ENCODE results near the gene ILF3. TPM values are rescaled to one million over a fixed set of nuclear protein-coding genes. Genes with fewer than 3 reads are reported as not detected.
A peak's percentile ranks its signal among the peaks of the same experiment; 100 is the strongest.

ILF3 gene
- total RNA-seq, 4 donors from 2014 or later, result 122 to 232 (median 159) TPM

- Histone ChIP-seq H3K4me3 (replicated peaks in 1 of 3) (no peak overlapping the region), H3K27ac (no peak overlapping the region), H3K4me1 (peaks cover 4 to 13% of the 10 kb centered on the region in 2 donors), H3K9me3 (no peaks in the 10 kb centered on the region), H3K27me3 (no peaks in the 10 kb centered on the region), H3K36me3 (peaks cover 0 to 18% of the 10 kb centered on the region in 2 donors)
- intact Hi-C loops (cut with DNase I), result no loop called here
- TF ChIP-seq POLR2A (IDR thresholded peaks at IDR 0.05), result no peak
- TF ChIP-seq CTCF (IDR thresholded peaks at IDR 0.05), result no peak
- 16 to 19% methylated on average over 48 to 54 of the region's 59 CpGs for WGBS, 2 donors
- DNase-seq, result peak; percentile 93
Observed at GRCh38 chr19:10695401-10696398, 41.6 kb downstream of the ILF3 start.

DNA sequence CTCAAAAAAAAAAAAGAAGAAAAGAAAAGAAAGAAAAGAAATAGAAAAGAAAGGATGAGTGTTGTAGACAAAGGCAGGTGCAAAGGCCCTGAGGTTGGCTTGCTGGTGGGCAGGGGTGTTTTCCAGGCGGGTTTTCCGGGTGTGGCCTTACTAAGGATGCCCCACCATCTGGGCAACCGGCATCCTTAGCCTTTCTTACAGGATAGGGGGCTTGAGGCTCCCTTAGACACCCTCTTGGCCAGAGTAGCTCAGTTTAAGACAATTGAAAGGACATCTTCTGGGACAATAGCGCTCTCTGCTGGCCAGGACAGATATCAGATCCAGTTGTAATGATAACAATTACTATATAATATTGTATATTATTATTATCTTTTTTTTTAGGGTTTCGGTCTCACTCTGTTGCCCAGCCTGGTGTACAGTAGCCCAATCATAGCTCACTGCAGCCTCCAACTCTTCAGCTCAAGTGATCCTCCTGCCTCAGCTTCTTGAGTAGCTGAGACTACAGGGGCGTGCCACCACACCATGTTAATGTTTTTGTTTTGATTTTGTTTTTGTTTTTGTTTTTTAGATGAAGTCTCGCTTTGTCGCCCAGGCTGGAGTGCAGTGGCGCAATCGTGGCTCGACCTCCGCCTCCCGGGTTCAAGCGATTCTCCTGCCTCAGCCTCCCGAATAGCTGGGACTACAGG, 45.6 kb downstream of the ILF3 start:
- peak; percentile 47 to 60 for DNase-seq
- TF ChIP-seq POLR2A (IDR thresholded peaks at IDR 0.05) (no peak), CTCF (IDR thresholded peaks at IDR 0.05) (peak in 4 of 6 experiments; percentile 37 to 65 (median 50))
- intact Hi-C loops (cut with DNase I), result no loop called here
- 35 to 40% methylated on average over 15 of the region's 15 CpGs for WGBS, 2 donors
- peaks cover 10 to 23% of the 10 kb centered on the region in 2 donors for H3K4me1 ChIP-seq
- H3K27me3 ChIP-seq, result no peaks in the 10 kb centered on the region
- no peaks in the 10 kb centered on the region for H3K9me3 ChIP-seq
- H3K4me3 ChIP-seq (replicated peaks in 1 of 3), result no peak overlapping the region
- no peaks in the 10 kb centered on the region for H3K36me3 ChIP-seq
- H3K27ac ChIP-seq, result no peak overlapping the region

- H3K4me3 ChIP-seq (replicated peaks in 1 of 3), result peak overlapping the region; percentile 65 to 85 (median 84)
- no peak for DNase-seq
- TF ChIP-seq POLR2A (IDR thresholded peaks at IDR 0.05) (no peak), CTCF (IDR thresholded peaks at IDR 0.05) (no peak)
- 13 to 16% methylated on average over 15 to 23 of the region's 24 CpGs for WGBS, 2 donors
- no peak overlapping the region for H3K27ac ChIP-seq
- H3K4me1 ChIP-seq, result peaks cover 6 to 20% of the 10 kb centered on the region in 2 donors
- H3K27me3 ChIP-seq, result no peaks in the 10 kb centered on the region
- no peaks in the 10 kb centered on the region for H3K9me3 ChIP-seq
- intact Hi-C loops (cut with DNase I), result no loop called here
- H3K36me3 ChIP-seq, result no peaks in the 10 kb centered on the region
Observed at GRCh38 chr19:10701955-10702525, 47.9 kb downstream of the ILF3 start.

DNA sequence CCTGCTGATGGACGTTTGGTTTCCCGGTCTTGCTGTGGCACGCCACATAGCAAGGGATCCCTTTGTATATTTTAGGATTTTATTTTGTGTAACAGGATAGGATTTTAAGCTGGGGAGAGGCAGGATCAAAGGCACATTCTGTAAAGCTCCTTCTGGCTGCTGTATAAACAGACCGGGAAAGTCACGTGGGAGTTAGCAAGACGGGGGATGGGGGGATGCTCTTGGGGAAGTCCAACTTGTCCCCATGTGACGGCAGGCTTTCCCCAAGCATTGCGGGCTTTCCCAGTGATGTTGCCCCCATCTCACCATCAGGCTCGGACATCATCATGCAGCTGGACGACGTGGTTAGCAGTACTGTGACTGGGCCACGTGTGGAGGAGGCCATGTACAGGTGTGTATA, 52.8 kb downstream of the ILF3 start:
- DNase-seq, result peak; percentile 48 to 56
- no peaks in the 10 kb centered on the region for H3K9me3 ChIP-seq
- intact Hi-C loops (cut with DNase I), result no loop called here
- TF ChIP-seq CTCF (IDR thresholded peaks at IDR 0.05) (no peak), POLR2A (IDR thresholded peaks at IDR 0.05) (no peak)
- peak overlapping the region; percentile 6 to 79 (median 52) for H3K27ac ChIP-seq
- H3K4me3 ChIP-seq (replicated peaks in 1 of 3), result no peak overlapping the region
- H3K36me3 ChIP-seq, result no peaks in the 10 kb centered on the region
- WGBS, 2 donors, result 58 to 67% methylated on average over 10 to 12 of the region's 12 CpGs
- no peaks in the 10 kb centered on the region for H3K27me3 ChIP-seq
- H3K4me1 ChIP-seq, result peaks cover 15 to 17% of the 10 kb centered on the region in 2 donors

Data from thyroid gland (tissue), 4 donors.